Measurements from ENCODE around the gene TOMM34. TPM values are rescaled to one million over a fixed set of nuclear protein-coding genes. Genes with fewer than 3 reads are reported as not detected.

Gene TOMM34
- polyA plus RNA-seq, 1 donor (not counting 4 experiments of a cell fraction or from before 2014, with no cell fraction given), result 32.9 TPM

GRCh38 chr20:44983093-44983674 lies 23.0 kb upstream of the TOMM34 start:
- H3K9me1 ChIP-seq (ENCODE audit: control insufficient read depth, extremely low read depth, insufficient read depth, low read length), result no peaks in the 10 kb centered on the region
- FAIRE-seq, result no peak
- H3K4me1 ChIP-seq (ENCODE audit: control insufficient read depth, extremely low read depth, insufficient read depth, low read length), result no peaks in the 10 kb centered on the region
- no peak overlapping the region for H3K27ac ChIP-seq (ENCODE audit: control insufficient read depth, insufficient read depth, low read length)
- no peak for DNase-seq (ENCODE audit: low read depth, low spot score)
- H4K20me1 ChIP-seq (ENCODE audit: control insufficient read depth, extremely low read depth, insufficient read depth, low read length), result no peaks in the 10 kb centered on the region
- H3K79me2 ChIP-seq (ENCODE audit: control insufficient read depth, insufficient read depth, low read length), result peaks cover 1% of the 10 kb centered on the region
- peaks cover 0 to 15% of the 10 kb centered on the region in 2 experiments for H3K36me3 ChIP-seq (ENCODE audit: control insufficient read depth in 2 of 2, extremely low read depth in 1 of 2, insufficient read depth in 2 of 2, low read length in 2 of 2)
- dilution Hi-C loops (cut with MboI; ENCODE audit: extremely low pct_ligation_motif_present, low sequenced_read_pairs), result no loop called here
- TF ChIP-seq CTCF (optimal IDR thresholded peaks at IDR 0.05 in 1 of 3, IDR thresholded peaks at IDR 0.05 in 1 of 3, conservative IDR thresholded peaks at IDR 0.05 in 1 of 3; ENCODE audit: extremely low read depth in 1 of 3, insufficient read depth in 2 of 3, low read length in 3 of 3), result no peak
- TF ChIP-seq EZH2 (IDR thresholded peaks at IDR 0.05; ENCODE audit: low read length), result no peak
- no peak overlapping the region for H3K4me3 ChIP-seq (ENCODE audit: control insufficient read depth in 2 of 3, extremely low read depth in 1 of 3, insufficient read depth in 2 of 3, low read depth in 1 of 3, low read length in 3 of 3)
- no peak overlapping the region for H2AFZ ChIP-seq (ENCODE audit: control insufficient read depth, low read length)
- no peaks in the 10 kb centered on the region for H3K9me3 ChIP-seq (ENCODE audit: control insufficient read depth, low read depth, low read length)
- H3K9ac ChIP-seq (ENCODE audit: control insufficient read depth, extremely low read depth, insufficient read depth, low read length), result no peak overlapping the region
- H3K27me3 ChIP-seq (ENCODE audit: control insufficient read depth, extremely low read depth, insufficient read depth, low read length), result no peaks in the 10 kb centered on the region
- H3K4me2 ChIP-seq (ENCODE audit: control insufficient read depth, extremely low read depth, insufficient read depth, low read depth, low read length), result no peak overlapping the region

- TF ChIP-seq CTCF (optimal IDR thresholded peaks at IDR 0.05 in 1 of 3, IDR thresholded peaks at IDR 0.05 in 1 of 3, conservative IDR thresholded peaks at IDR 0.05 in 1 of 3; ENCODE audit: extremely low read depth in 1 of 3, insufficient read depth in 2 of 3, low read length in 3 of 3) (no peak), EZH2 (IDR thresholded peaks at IDR 0.05; ENCODE audit: low read length) (no peak)
- Histone ChIP-seq H3K4me1 (ENCODE audit: control insufficient read depth, extremely low read depth, insufficient read depth, low read length) (no peaks in the 10 kb centered on the region), H4K20me1 (ENCODE audit: control insufficient read depth, extremely low read depth, insufficient read depth, low read length) (no peaks in the 10 kb centered on the region), H3K4me2 (ENCODE audit: control insufficient read depth, extremely low read depth, insufficient read depth, low read depth, low read length) (no peak overlapping the region), H3K27me3 (ENCODE audit: control insufficient read depth, extremely low read depth, insufficient read depth, low read length) (no peaks in the 10 kb centered on the region), H3K36me3 (ENCODE audit: control insufficient read depth in 2 of 2, extremely low read depth in 1 of 2, insufficient read depth in 2 of 2, low read length in 2 of 2) (peaks cover 0 to 13% of the 10 kb centered on the region in 2 experiments), H3K79me2 (ENCODE audit: control insufficient read depth, insufficient read depth, low read length) (peaks cover 1% of the 10 kb centered on the region), H3K4me3 (ENCODE audit: control insufficient read depth in 2 of 3, extremely low read depth in 1 of 3, insufficient read depth in 2 of 3, low read depth in 1 of 3, low read length in 3 of 3) (no peak overlapping the region), H2AFZ (ENCODE audit: control insufficient read depth, low read length) (no peak overlapping the region), H3K27ac (ENCODE audit: control insufficient read depth, insufficient read depth, low read length) (no peak overlapping the region), H3K9ac (ENCODE audit: control insufficient read depth, extremely low read depth, insufficient read depth, low read length) (no peak overlapping the region), H3K9me3 (ENCODE audit: control insufficient read depth, low read depth, low read length) (no peaks in the 10 kb centered on the region), H3K9me1 (ENCODE audit: control insufficient read depth, extremely low read depth, insufficient read depth, low read length) (no peaks in the 10 kb centered on the region)
- dilution Hi-C loops (cut with MboI; ENCODE audit: extremely low pct_ligation_motif_present, low sequenced_read_pairs), result no loop called here
- DNase-seq (ENCODE audit: low read depth, low spot score) (no peak), FAIRE-seq (no peak)
Observed at GRCh38 chr20:44981736-44982406, 21.7 kb upstream of the TOMM34 start.

Measured in keratinocyte (primary cell).